Right lobe of liver (tissue), 6 donors: ENCODE data around the gene SCAPER. TPM values are rescaled to one million over a fixed set of nuclear protein-coding genes. Genes with fewer than 3 reads are reported as not detected.
A peak's percentile ranks its signal among the peaks of the same experiment; 100 is the strongest.

ENCODE experiments used
- ATAC-seq, 4 donors: fragments of 200-7000 bp; cut with Tn5 transposase; one replicate each; pipeline ENCODE4 v1.9.1; 2020; ENCODE audit warnings: mild to moderate bottlenecking in 4 of 4, moderate library complexity in 4 of 4
- DNase-seq, 3 donors: peaks; one replicate each; pipeline ENCODE4 v3.0.0-alpha.2; 2020
- H3K27ac ChIP-seq, 3 donors: fragments of 200-600 bp; one replicate each; pipeline ENCODE4 v1.8.0; 2022
- H3K27me3 ChIP-seq, 2 donors: fragments of 200-600 bp; one replicate each; pipeline ENCODE4 v1.8.0; 2022
- H3K36me3 ChIP-seq, 4 donors: fragments of 200-600 bp; sonication (generic) in 1 of 4; one replicate each; pipeline versions ENCODE4 v1.5.1 to v1.8.0; 2017 to 2022; ENCODE audit warnings: control low read depth in 1 of 4
- H3K4me1 ChIP-seq, 4 donors: fragments of 200-600 bp; sonication (generic) in 1 of 4; one replicate each; pipeline versions ENCODE4 v1.5.1 to v1.8.0; 2017 to 2022; ENCODE audit warnings: control low read depth in 1 of 4
- H3K4me3 ChIP-seq, 3 donors: fragments of 200-600 bp; one replicate each; pipeline ENCODE4 v1.8.0; 2022
- H3K9me3 ChIP-seq, 4 donors: fragments of 200-600 bp; sonication (generic) in 1 of 4; one replicate each; pipeline versions ENCODE4 v1.5.1 to v1.8.0; 2017 to 2022; ENCODE audit warnings: control low read depth in 1 of 4
- CTCF ChIP-seq, 4 donors: fragments of 200-600 bp in 3 of 4; fragments of 450-650 bp in 1 of 4; IDR thresholded peaks; one replicate each; pipeline versions ENCODE4 v1.5.1 to v1.8.0; 2016 to 2022; ENCODE audit warnings: antibody characterized with exemption in 4 of 4, mild to moderate bottlenecking in 2 of 4
- POLR2A ChIP-seq: fragments of 450-650 bp; IDR thresholded peaks from one replicate; pipeline ENCODE4 v1.6.1; 2017; ENCODE audit warnings: antibody characterized with exemption, mild to moderate bottlenecking
- WGBS: methylation state at CpG from one replicate; pipeline ENCODE4 v1.1.6; 2018; ENCODE audit warnings: low coverage, low lambda C conversion rate; ENCODE audit not compliant: insufficient coverage; ENCODE audit errors: missing lambda C conversion rate; 5-methylcytosine and 5-hydroxymethylcytosine counted together
- intact Hi-C, 2 donors: fragments of 100-400 bp; cut with DNase I; formaldehyde crosslinking; loops; one replicate each; pipeline versions ENCODE4 v1.11.2 to v1.14.1; 2022
- total RNA-seq, 6 experiments: library from RNA; depleted of rRNA in 2 of 6; stranded (reverse); fragments of >200 nt in 2 of 6; fragmentation: NEBNext Ultra II Directional in 3 of 6; extraction: Animal tissue kit (Norgen Biotek cat#: 25700) in 3 of 6; gene quantifications; one replicate each; pipeline versions ENCODE4 v1.1.0 to v1.2.4, GENCODE V29; 2016 to 2023
- donor health status: DM: no; HTN: yes; CAD: no.
- donor health status: DM: no; HTN: no; CAD: no.
- donor health status: DM: no; HTN: no; CAD: no.
- donor health status: DM: no; HTN: yes; CAD: no.
- donor health status: DM: no; HTN: yes; CAD: no.

SCAPER gene
- total RNA-seq, 6 experiments from 2014 or later: 6.7 to 17.3 (median 10.4) TPM

GRCh38 chr15:76363251-76363650 is 541.9 kb downstream of the SCAPER start:
- no peak overlapping the region for H3K27ac ChIP-seq
- H3K27me3 ChIP-seq: no peaks in the 10 kb centered on the region
- 100% methylated on average over 1 of the region's 2 CpGs for WGBS
- H3K4me1 ChIP-seq: peaks cover 0 to 15% (median 7%) of the 10 kb centered on the region in 4 donors
- no peaks in the 10 kb centered on the region for H3K36me3 ChIP-seq
- H3K9me3 ChIP-seq: no peaks in the 10 kb centered on the region
- H3K4me3 ChIP-seq: no peak overlapping the region
- ATAC-seq: no peak
- DNase-seq: no peak
- no peak for TF ChIP-seq POLR2A
- intact Hi-C loops: no loop called here

DNA sequence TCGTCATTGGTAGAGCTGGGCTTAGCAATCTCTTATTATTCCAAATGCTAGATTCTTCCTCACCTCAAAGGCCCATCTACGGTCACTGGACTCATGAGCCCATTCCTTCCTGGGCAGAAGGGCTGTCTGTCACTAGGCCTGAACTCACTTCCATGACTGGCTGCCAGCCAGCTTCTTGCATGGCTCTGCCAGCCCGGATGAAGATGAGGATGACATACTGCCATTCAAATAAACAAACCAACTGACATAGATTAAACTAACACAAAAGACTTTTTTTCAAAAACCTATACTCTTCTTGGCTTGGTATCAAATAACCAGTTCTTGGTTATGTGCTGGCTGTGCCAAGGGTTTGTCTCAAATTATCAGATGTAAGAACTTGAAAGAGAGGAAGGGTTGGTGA is 544.7 kb downstream of the SCAPER start:
- H3K4me3 ChIP-seq: no peak overlapping the region
- H3K27me3 ChIP-seq: no peaks in the 10 kb centered on the region
- H3K9me3 ChIP-seq: no peaks in the 10 kb centered on the region
- H3K36me3 ChIP-seq: no peaks in the 10 kb centered on the region
- ATAC-seq (no peak), DNase-seq (no peak)
- TF ChIP-seq CTCF (IDR thresholded peaks at IDR 0.05) (no peak), POLR2A (no peak)
- 73% methylated on average over 1 of the region's 3 CpGs for WGBS
- H3K4me1 ChIP-seq: no peaks in the 10 kb centered on the region
- H3K27ac ChIP-seq: no peak overlapping the region
- intact Hi-C loops: no loop called here

GRCh38 chr15:76359152-76359551 is 546.0 kb downstream of the SCAPER start:
- no peaks in the 10 kb centered on the region for H3K36me3 ChIP-seq
- TF ChIP-seq CTCF (IDR thresholded peaks at IDR 0.05): no peak
- no peak for TF ChIP-seq POLR2A
- H3K4me1 ChIP-seq: no peaks in the 10 kb centered on the region
- WGBS: 71% methylated on average over 3 of the region's 3 CpGs
- intact Hi-C loops: no loop called here
- H3K27me3 ChIP-seq: no peaks in the 10 kb centered on the region
- ATAC-seq: peak in 1 of 4 donors; percentile 36
- no peak for DNase-seq
- no peaks in the 10 kb centered on the region for H3K9me3 ChIP-seq
- no peak overlapping the region for H3K27ac ChIP-seq
- H3K4me3 ChIP-seq: no peak overlapping the region

DNA sequence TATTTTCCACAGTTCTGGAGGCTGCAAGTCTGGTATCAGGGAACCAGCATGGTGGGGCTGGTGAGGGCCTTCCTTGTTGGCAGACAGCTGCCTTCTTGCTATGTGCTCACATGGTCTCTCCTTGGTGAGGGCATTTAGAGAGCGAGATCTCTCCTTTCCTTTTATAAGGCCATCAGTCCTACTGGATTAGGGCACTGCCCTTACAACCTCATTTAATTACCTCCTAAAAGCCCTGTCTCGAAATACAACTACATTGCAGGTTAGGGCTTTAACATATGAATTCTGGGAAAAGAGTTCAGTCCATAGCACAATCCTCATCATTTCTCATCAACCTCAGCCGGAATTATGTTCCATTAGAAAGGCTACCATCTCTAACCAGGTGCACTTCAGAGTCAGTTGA is 546.7 kb downstream of the SCAPER start:
- Histone ChIP-seq H3K4me3 (no peak overlapping the region), H3K27me3 (no peaks in the 10 kb centered on the region), H3K27ac (no peak overlapping the region), H3K36me3 (no peaks in the 10 kb centered on the region), H3K4me1 (no peaks in the 10 kb centered on the region), H3K9me3 (no peaks in the 10 kb centered on the region)
- WGBS: 100% methylated on average over 1 of the region's 3 CpGs
- ATAC-seq (no peak), DNase-seq (no peak)
- intact Hi-C loops: no loop called here
- no peak for TF ChIP-seq POLR2A

- Histone ChIP-seq H3K27me3 (no peaks in the 10 kb centered on the region), H3K4me1 (no peaks in the 10 kb centered on the region), H3K36me3 (no peaks in the 10 kb centered on the region), H3K9me3 (no peaks in the 10 kb centered on the region), H3K27ac (no peak overlapping the region), H3K4me3 (no peak overlapping the region)
- intact Hi-C loops: no loop called here
- WGBS: 89% methylated on average over 3 of the region's 3 CpGs
- ATAC-seq (no peak), DNase-seq (no peak)
- no peak for TF ChIP-seq POLR2A
- no peak for TF ChIP-seq CTCF (IDR thresholded peaks at IDR 0.05)
Measured at GRCh38 chr15:76354823-76355440, 550.2 kb downstream of the SCAPER start.
